T-cell (primary cell): ENCODE measurements around the gene RASSF3. TPM values are rescaled to one million over a fixed set of nuclear protein-coding genes. Genes with fewer than 3 reads are reported as not detected.

ENCODE experiments used
- ATAC-seq, 4 experiments: fragments of 200-7000 bp in 3 of 4; fragments of 150-1000 bp in 1 of 4; cut with Tn5 transposase; replicated peaks in 1 of 4; 1 replicate in 3 of 4; 2 replicates in 1 of 4; pipeline ENCODE4 v1.10.0; 2021; ENCODE audit warnings: moderate library complexity in 3 of 4, mild to moderate bottlenecking in 2 of 4, moderate number of reproducible peaks in 1 of 4
- CTCF ChIA-PET, 2 donors: fragments of 300-600 bp; sonication (Branson Sonifier 250); formaldehyde crosslinking; loops; one replicate each; lab custom pipeline; 2022; ENCODE audit warnings: antibody characterized with exemption in 2 of 2; lab: Charles Lee
- POLR2A ChIA-PET, 2 donors: fragments of 300-600 bp; sonication (Branson Sonifier 250); formaldehyde crosslinking; loops; one replicate each; lab custom pipeline; 2022; ENCODE audit warnings: antibody characterized with exemption in 2 of 2; lab: Charles Lee
- DNase-seq, 35 experiments: peaks; one replicate each; pipeline versions ENCODE4 v3.0.0 to v3.0.0-alpha.2; 2013 to 2023
- H3K27ac ChIP-seq: one replicate; pipeline ENCODE4 v1.5.1; 2013; ENCODE audit warnings: low read length
- H3K27me3 ChIP-seq, 2 experiments: replicated peaks in 1 of 2; 1 replicate in 1 of 2; 2 replicates in 1 of 2; pipeline versions ENCODE4 v1.6.1 to v1.7.0; 2013; ENCODE audit warnings: low read length in 1 of 2, mixed read lengths in 1 of 2; ENCODE audit not compliant: control insufficient read depth in 2 of 2, insufficient read depth in 2 of 2; ENCODE audit errors: extremely low read depth in 1 of 2
- H3K36me3 ChIP-seq, 2 donors: 1 replicate in 1 of 2; 2 replicates in 1 of 2; pipeline versions ENCODE4 v1.6.1 to v1.7.0; 2013; ENCODE audit warnings: low read length in 1 of 2; ENCODE audit not compliant: control insufficient read depth in 2 of 2, insufficient read depth in 1 of 2; ENCODE audit errors: extremely low read depth in 1 of 2
- H3K4me1 ChIP-seq, 2 experiments: 1 replicate in 1 of 2; 2 replicates in 1 of 2; pipeline versions ENCODE4 v1.6.1 to v1.7.0; 2013; ENCODE audit warnings: low read length in 2 of 2, mixed read lengths in 1 of 2; ENCODE audit not compliant: insufficient read depth in 2 of 2, control insufficient read depth in 1 of 2; ENCODE audit errors: extremely low read depth in 1 of 2
- H3K4me3 ChIP-seq, 2 donors: 1 replicate in 1 of 2; 2 replicates in 1 of 2; pipeline versions ENCODE4 v1.5.1 to v1.7.0; 2013; ENCODE audit warnings: mild to moderate bottlenecking in 2 of 2, low read length in 1 of 2, moderate library complexity in 1 of 2; ENCODE audit not compliant: control insufficient read depth in 1 of 2; ENCODE audit errors: extremely low read depth in 1 of 2
- H3K9me3 ChIP-seq: 2 replicates; pipeline ENCODE4 v1.7.0; 2013
- H3K27ac Mint-ChIP-seq, 2 donors: one replicate each; pipeline ENCODE4 v1.8.0; 2020 to 2021; ENCODE audit warnings: mild to moderate bottlenecking in 2 of 2, mixed read lengths in 2 of 2
- H3K27me3 Mint-ChIP-seq, 2 donors: one replicate each; pipeline ENCODE4 v1.8.0; 2021 to 2022; ENCODE audit warnings: mixed read lengths in 2 of 2
- H3K36me3 Mint-ChIP-seq: one replicate; pipeline ENCODE4 v1.8.0; 2021; ENCODE audit warnings: mixed read lengths
- H3K4me1 Mint-ChIP-seq, 3 donors: one replicate each; pipeline ENCODE4 v1.8.0; 2020 to 2022; ENCODE audit warnings: mixed read lengths in 3 of 3, mild to moderate bottlenecking in 1 of 3
- H3K4me3 Mint-ChIP-seq, 3 donors: one replicate each; pipeline ENCODE4 v1.8.0; 2020 to 2022; ENCODE audit warnings: mild to moderate bottlenecking in 3 of 3, mixed read lengths in 3 of 3, moderate library complexity in 3 of 3
- H3K9me3 Mint-ChIP-seq, 3 donors: one replicate each; pipeline ENCODE4 v1.8.0; 2020 to 2022; ENCODE audit warnings: mixed read lengths in 3 of 3
- WGBS: methylation state at CpG from one replicate; pipeline ENCODE4 v1.1.5; 2013; ENCODE audit warnings: missing lambda C conversion rate; ENCODE audit not compliant: insufficient coverage; 5-methylcytosine and 5-hydroxymethylcytosine counted together
- total RNA-seq, 35 experiments: library from RNA in 6 of 35; stranded (reverse) in 6 of 35; fragments of 120-200 nt in 1 of 35; gene quantifications; one replicate each; pipeline versions ENCODE4 v1.2.1 to v1.2.4 and lab custom pipeline; 2013 to 2026

Gene RASSF3
- total RNA-seq, 5 donors from 2014 or later (not counting 1 experiment from before 2014, with no cell fraction given), result 113 to 167 (median 149) TPM

GRCh38 chr12:64731683-64732082, 121.4 kb downstream of the RASSF3 start:
- no peak for ATAC-seq
- H3K4me1 Mint-ChIP-seq, result peaks cover 15 to 18% (median 18%) of the 10 kb centered on the region in 3 donors
- H3K27ac ChIP-seq, result no peak overlapping the region
- DNase-seq, result no peak
- no peaks in the 10 kb centered on the region for H3K9me3 Mint-ChIP-seq
- peaks cover 42% of the 10 kb centered on the region for H3K36me3 Mint-ChIP-seq
- H3K4me3 Mint-ChIP-seq, result no peak overlapping the region
- peaks cover 0 to 12% of the 10 kb centered on the region in 2 experiments for H3K4me1 ChIP-seq
- no peaks in the 10 kb centered on the region for H3K27me3 ChIP-seq
- 89% methylated on average over 1 of the region's 4 CpGs for WGBS
- H3K27ac Mint-ChIP-seq, result peak overlapping the region; percentile 86 to 92
- H3K36me3 ChIP-seq, result peaks cover 0 to 29% of the 10 kb centered on the region in 2 donors
- POLR2A ChIA-PET, result no interaction called here
- no peaks in the 10 kb centered on the region for H3K27me3 Mint-ChIP-seq
- CTCF ChIA-PET, result no interaction called here
- H3K9me3 ChIP-seq, result no peaks in the 10 kb centered on the region
- no peak overlapping the region for H3K4me3 ChIP-seq

- POLR2A ChIA-PET, result no interaction called here
- ATAC-seq (no peak), DNase-seq (no peak)
- Histone ChIP-seq H3K36me3 (peaks cover 1 to 30% of the 10 kb centered on the region in 2 donors), H3K4me1 (peaks cover 2 to 12% of the 10 kb centered on the region in 2 experiments), H3K27ac (no peak overlapping the region), H3K27me3 (no peaks in the 10 kb centered on the region), H3K9me3 (no peaks in the 10 kb centered on the region), H3K4me3 (no peak overlapping the region)
- CTCF ChIA-PET, result interaction anchor here in 1 of 2 donors (0.8 kb wide), 1 partner anchor 10 kb away, joined by 3 read pairs; no protein-coding TSS in a partner anchor
- no peak overlapping the region for H3K4me3 Mint-ChIP-seq
- H3K9me3 Mint-ChIP-seq, result no peaks in the 10 kb centered on the region
- H3K4me1 Mint-ChIP-seq, result peaks cover 26 to 32% (median 26%) of the 10 kb centered on the region in 3 donors
- no peaks in the 10 kb centered on the region for H3K27me3 Mint-ChIP-seq
- 97% methylated on average over 3 of the region's 4 CpGs for WGBS
- peaks cover 50% of the 10 kb centered on the region for H3K36me3 Mint-ChIP-seq
- no peak overlapping the region for H3K27ac Mint-ChIP-seq
Measured at GRCh38 chr12:64733857-64734256, 123.6 kb downstream of the RASSF3 start.

GRCh38 chr12:64735442-64735841, 125.1 kb downstream of the RASSF3 start:
- no peaks in the 10 kb centered on the region for H3K27me3 Mint-ChIP-seq
- ChIA-PET CTCF (no interaction called here), POLR2A (no interaction called here)
- Histone ChIP-seq H3K27ac (no peak overlapping the region), H3K36me3 (peaks cover 6 to 46% of the 10 kb centered on the region in 2 donors), H3K4me1 (peaks cover 2 to 9% of the 10 kb centered on the region in 2 experiments), H3K4me3 (no peak overlapping the region), H3K27me3 (no peaks in the 10 kb centered on the region), H3K9me3 (no peaks in the 10 kb centered on the region)
- no peak overlapping the region for H3K4me3 Mint-ChIP-seq
- no peak overlapping the region for H3K27ac Mint-ChIP-seq
- peaks cover 60% of the 10 kb centered on the region for H3K36me3 Mint-ChIP-seq
- peaks cover 19 to 25% (median 20%) of the 10 kb centered on the region in 3 donors for H3K4me1 Mint-ChIP-seq
- no peak for DNase-seq
- no peaks in the 10 kb centered on the region for H3K9me3 Mint-ChIP-seq
- ATAC-seq, result no peak

GRCh38 chr12:64736771-64737170, 126.5 kb downstream of the RASSF3 start:
- 78% methylated on average over 1 of the region's 1 CpG for WGBS
- DNase-seq (no peak), ATAC-seq (no peak)
- ChIA-PET POLR2A (interaction anchor here in 1 of 2 donors (0.6 kb wide), 1 partner anchor 68 kb away, joined by 6 read pairs; no protein-coding TSS in a partner anchor), CTCF (interaction anchor here in 1 of 2 donors (0.9 to 1.0 kb wide), 2 partner anchors 38 to 131 kb away, joined by 3 to 5 read pairs; no protein-coding TSS in a partner anchor)
- H3K36me3 Mint-ChIP-seq, result peaks cover 65% of the 10 kb centered on the region
- peaks cover 9 to 14% (median 11%) of the 10 kb centered on the region in 3 donors for H3K4me1 Mint-ChIP-seq
- H3K36me3 ChIP-seq, result peaks cover 6 to 54% of the 10 kb centered on the region in 2 donors
- no peak overlapping the region for H3K27ac ChIP-seq
- no peaks in the 10 kb centered on the region for H3K9me3 ChIP-seq
- H3K27me3 ChIP-seq, result no peaks in the 10 kb centered on the region
- peak overlapping the region; percentile 68 to 83 for H3K27ac Mint-ChIP-seq
- H3K4me3 ChIP-seq, result no peak overlapping the region
- no peak overlapping the region for H3K4me3 Mint-ChIP-seq
- H3K9me3 Mint-ChIP-seq, result no peaks in the 10 kb centered on the region
- peaks cover 0 to 2% of the 10 kb centered on the region in 2 experiments for H3K4me1 ChIP-seq
- H3K27me3 Mint-ChIP-seq, result no peaks in the 10 kb centered on the region

GRCh38 chr12:64737539-64737938, 127.2 kb downstream of the RASSF3 start:
- H3K4me3 Mint-ChIP-seq, result no peak overlapping the region

GRCh38 chr12:64739778-64740177, 129.5 kb downstream of the RASSF3 start:
- Mint-ChIP-seq H3K9me3 (no peaks in the 10 kb centered on the region), H3K36me3 (peaks cover 85% of the 10 kb centered on the region), H3K4me1 (peaks cover 9 to 14% (median 11%) of the 10 kb centered on the region in 3 donors), H3K27ac (no peak overlapping the region), H3K4me3 (no peak overlapping the region), H3K27me3 (no peaks in the 10 kb centered on the region)
- ATAC-seq (no peak), DNase-seq (no peak)
- H3K27ac ChIP-seq, result no peak overlapping the region
- H3K27me3 ChIP-seq, result no peaks in the 10 kb centered on the region
- WGBS, result 100% methylated on average over 1 of the region's 2 CpGs
- ChIA-PET POLR2A (interaction anchor here (0.5 to 0.6 kb wide), 3 partner anchors 10 to 1600 kb away, joined by 3 to 9 read pairs (median 3); no protein-coding TSS in a partner anchor), CTCF (interaction anchor here (0.5 to 0.7 kb wide), 3 partner anchors 16 to 938 kb away, joined by 3 to 4 read pairs (median 3); no protein-coding TSS in a partner anchor)
- no peaks in the 10 kb centered on the region for H3K9me3 ChIP-seq
- peaks cover 0 to 2% of the 10 kb centered on the region in 2 experiments for H3K4me1 ChIP-seq
- no peak overlapping the region for H3K4me3 ChIP-seq
- H3K36me3 ChIP-seq, result peaks cover 18 to 65% of the 10 kb centered on the region in 2 donors

More at GRCh38 chr12:64737539-64737938, 127.2 kb downstream of the RASSF3 start:
- Histone ChIP-seq H3K27ac (no peak overlapping the region), H3K36me3 (peaks cover 11 to 58% of the 10 kb centered on the region in 2 donors), H3K4me1 (peaks cover 0 to 2% of the 10 kb centered on the region in 2 experiments), H3K4me3 (no peak overlapping the region), H3K9me3 (no peaks in the 10 kb centered on the region), H3K27me3 (no peaks in the 10 kb centered on the region)
- H3K9me3 Mint-ChIP-seq, result no peaks in the 10 kb centered on the region
- POLR2A ChIA-PET, result interaction anchor here in 1 of 2 donors (0.6 kb wide), 1 partner anchor 69 kb away, joined by 6 read pairs; no protein-coding TSS in a partner anchor
- peak; percentile 54 to 87 (median 74) for ATAC-seq
- 0% methylated on average over 1 of the region's 1 CpG for WGBS
- CTCF ChIA-PET, result interaction anchor here in 1 of 2 donors (0.6 to 1.0 kb wide), 3 partner anchors 39 to 131 kb away, joined by 3 to 5 read pairs (median 3); no protein-coding TSS in a partner anchor
- H3K4me1 Mint-ChIP-seq, result peaks cover 9 to 14% (median 11%) of the 10 kb centered on the region in 3 donors
- peak in 10 of 35 experiments; percentile 4 to 34 (median 15) for DNase-seq
- H3K27me3 Mint-ChIP-seq, result no peaks in the 10 kb centered on the region
- peak overlapping the region; percentile 68 to 83 for H3K27ac Mint-ChIP-seq
- H3K36me3 Mint-ChIP-seq, result peaks cover 72% of the 10 kb centered on the region
